Vagina (tissue), 2 donors: ENCODE measurements around the gene ZMIZ1.

ENCODE experiments used
- CTCF ChIP-seq, 3 experiments: fragments of 450-650 bp in 2 of 3; fragments of 200-600 bp in 1 of 3; sonication (generic) in 1 of 3; IDR thresholded peaks; one replicate each; pipeline ENCODE4 v1.5.1; 2017 to 2019; ENCODE audit warnings: antibody characterized with exemption in 3 of 3, mild to moderate bottlenecking in 2 of 3, moderate library complexity in 2 of 3
- POLR2A ChIP-seq, 2 donors: fragments of 450-650 bp; IDR thresholded peaks; one replicate each; pipeline ENCODE4 v1.6.1; 2017; ENCODE audit warnings: antibody characterized with exemption in 2 of 2, mild to moderate bottlenecking in 2 of 2, moderate library complexity in 2 of 2
- POLR2AphosphoS5 ChIP-seq, 2 donors: sonication (generic); formaldehyde crosslinking; IDR thresholded peaks; one replicate each; pipeline ENCODE4 v1.9.0; 2017; ENCODE audit warnings: antibody characterized with exemption in 2 of 2, mild to moderate bottlenecking in 2 of 2, low read depth in 1 of 2; ENCODE audit not compliant: insufficient read depth in 1 of 2

- TF ChIP-seq CTCF (IDR thresholded peaks at IDR 0.05) (no peak), POLR2AphosphoS5 (IDR thresholded peaks at IDR 0.05; ENCODE audit: insufficient read depth in 1 of 2, low read depth in 1 of 2) (no peak), POLR2A (IDR thresholded peaks at IDR 0.05) (no peak)
Observed at GRCh38 chr10:79023240-79024162, 45.3 kb upstream of the ZMIZ1 start.
